H1 (cell line): Measurements from ENCODE around the gene IKZF1. TPM values are rescaled to one million over a fixed set of nuclear protein-coding genes. Genes with fewer than 3 reads are reported as not detected.

Experiments
- CTCF ChIA-PET: fragments of 300-600 bp; sonication (Branson Sonifier 250); formaldehyde crosslinking; loops from one replicate; lab custom pipeline; 2021; ENCODE audit not compliant: partially characterized antibody; lab: Charles Lee
- POLR2A ChIA-PET: fragments of 300-600 bp; sonication (Branson Sonifier 250); formaldehyde crosslinking; loops from one replicate; lab custom pipeline; 2021; ENCODE audit warnings: inconsistent platforms; ENCODE audit not compliant: partially characterized antibody; lab: Charles Lee
- DNase-seq, 2 experiments: peaks; one replicate each; pipeline versions ENCODE4 v3.0.0 to v3.0.0-alpha.2; 2010 to 2022; ENCODE audit warnings: low spot score in 2 of 2, low read depth in 1 of 2, mixed read lengths in 1 of 2
- FAIRE-seq: peaks from 2 replicates; lab custom pipeline; 2011; peaks lifted over from hg19 to GRCh38; lab: Jason Lieb, UNC
- H2AFZ ChIP-seq: 2 replicates; pipeline ENCODE4 v1.8.1; 2012; ENCODE audit warnings: low read length, inconsistent platforms
- H2AK5ac ChIP-seq: 2 replicates; pipeline ENCODE4 v1.6.1; 2013; ENCODE audit warnings: low read depth, low read length
- H2BK120ac ChIP-seq: replicated peaks from 2 replicates; pipeline ENCODE3; 2013; ENCODE audit warnings: low read depth, low read length, inconsistent platforms
- H2BK12ac ChIP-seq: 2 replicates; pipeline ENCODE4 v1.6.1; 2013; ENCODE audit warnings: low read depth, low read length
- H2BK15ac ChIP-seq: 2 replicates; pipeline ENCODE4 v1.6.1; 2013; ENCODE audit warnings: low read length
- H2BK20ac ChIP-seq: 2 replicates; pipeline ENCODE4 v1.6.1; 2013; ENCODE audit warnings: low read length
- H2BK5ac ChIP-seq: 2 replicates; pipeline ENCODE4 v1.6.1; 2013; ENCODE audit warnings: low read depth, low read length
- H3K14ac ChIP-seq: 2 replicates; pipeline ENCODE4 v1.6.1; 2013; ENCODE audit warnings: inconsistent platforms; ENCODE audit not compliant: insufficient read length
- H3K18ac ChIP-seq: 2 replicates; pipeline ENCODE4 v1.6.1; 2013; ENCODE audit warnings: low read length; ENCODE audit errors: extremely low read depth
- H3K23ac ChIP-seq: 2 replicates; pipeline ENCODE4 v1.6.1; 2013; ENCODE audit warnings: inconsistent platforms; ENCODE audit not compliant: insufficient read length
- H3K23me2 ChIP-seq: 2 replicates; pipeline ENCODE4 v1.6.1; 2013; ENCODE audit warnings: low read depth, low read length
- H3K27ac ChIP-seq: 2 replicates; pipeline ENCODE4 v1.6.1; 2011; ENCODE audit warnings: low read depth, low read length, inconsistent platforms
- H3K27me3 ChIP-seq, 4 experiments: replicated peaks in 1 of 4; 1 replicate in 1 of 4; 2 replicates in 3 of 4; pipeline versions ENCODE4 v1.6.1 to v1.8.1; 2011 to 2013; ENCODE audit warnings: low read length in 3 of 4, mild to moderate bottlenecking in 3 of 4, inconsistent platforms in 2 of 4, mixed read lengths in 2 of 4, moderate library complexity in 1 of 4; ENCODE audit not compliant: control insufficient read depth in 3 of 4, insufficient read depth in 3 of 4; ENCODE audit errors: extremely low read depth in 1 of 4
- H3K36me3 ChIP-seq, 4 experiments: 2 replicates each; pipeline versions ENCODE4 v1.6.1 to v1.8.1; 2011 to 2013; ENCODE audit warnings: mild to moderate bottlenecking in 4 of 4, low read length in 3 of 4, moderate library complexity in 2 of 4, control low read depth in 1 of 4, inconsistent platforms in 1 of 4; ENCODE audit not compliant: insufficient read depth in 4 of 4, control insufficient read depth in 2 of 4
- H3K4ac ChIP-seq: replicated peaks from 2 replicates; pipeline ENCODE3; 2013; ENCODE audit warnings: low read length, low read depth, mixed read lengths, inconsistent platforms; ENCODE audit not compliant: insufficient read length
- H3K4me1 ChIP-seq, 4 experiments: replicated peaks in 1 of 4; 1 replicate in 1 of 4; 2 replicates in 3 of 4; pipeline versions ENCODE4 v1.6.1 to v1.8.1; 2011 to 2013; ENCODE audit warnings: low read length in 3 of 4, inconsistent platforms in 2 of 4, mixed read lengths in 1 of 4; ENCODE audit not compliant: insufficient read depth in 4 of 4, control insufficient read depth in 3 of 4
- H3K4me2 ChIP-seq, 2 experiments: 2 replicates each; pipeline versions ENCODE4 v1.6.1 to v1.8.1; 2011 to 2013; ENCODE audit warnings: low read depth in 2 of 2, low read length in 2 of 2, control low read depth in 1 of 2, inconsistent platforms in 1 of 2, mild to moderate bottlenecking in 1 of 2; ENCODE audit not compliant: insufficient read depth in 1 of 2
- H3K4me3 ChIP-seq, 4 experiments: fragments of 200-600, 300-600 bp in 1 of 4; sonication (generic), shearing (Covaris generic), sonication (Bioruptor Twin) in 1 of 4; 2 replicates each; pipeline versions ENCODE4 v1.5.1 to v1.8.1; 2011 to 2016; ENCODE audit warnings: low read length in 4 of 4, low read depth in 3 of 4, control low read depth in 2 of 4, inconsistent platforms in 2 of 4, mild to moderate bottlenecking in 2 of 4, mixed read lengths in 1 of 4, moderate library complexity in 1 of 4; ENCODE audit not compliant: insufficient read depth in 2 of 4; ENCODE audit errors: extremely low read depth in 1 of 4
- H3K56ac ChIP-seq: replicated peaks from 2 replicates; pipeline ENCODE3; 2013; ENCODE audit warnings: low read depth, mild to moderate bottlenecking, mixed read lengths, low read length, inconsistent platforms; ENCODE audit not compliant: insufficient read length
- H3K79me1 ChIP-seq: 2 replicates; pipeline ENCODE4 v1.6.1; 2013; ENCODE audit warnings: low read depth, low read length, control low read depth
- H3K79me2 ChIP-seq, 2 experiments: 2 replicates each; pipeline versions ENCODE4 v1.6.1 to v1.8.1; 2012 to 2013; ENCODE audit warnings: low read length in 2 of 2, mild to moderate bottlenecking in 2 of 2, inconsistent platforms in 1 of 2; ENCODE audit not compliant: insufficient read depth in 2 of 2, control insufficient read depth in 1 of 2
- H3K9ac ChIP-seq, 4 experiments: replicated peaks in 1 of 4; 1 replicate in 1 of 4; 2 replicates in 3 of 4; pipeline versions ENCODE4 v1.6.1 to v1.8.1; 2011 to 2013; ENCODE audit warnings: low read depth in 3 of 4, low read length in 3 of 4, control low read depth in 2 of 4, mild to moderate bottlenecking in 2 of 4, moderate library complexity in 2 of 4, inconsistent platforms in 1 of 4; ENCODE audit errors: extremely low read depth in 1 of 4
- H3K9me3 ChIP-seq, 2 experiments: 2 replicates each; pipeline versions ENCODE4 v1.6.1 to v1.8.1; 2012 to 2013; ENCODE audit warnings: mild to moderate bottlenecking in 2 of 2, moderate library complexity in 2 of 2, control low read depth in 1 of 2, inconsistent platforms in 1 of 2, low read depth in 1 of 2, low read length in 1 of 2, mixed read lengths in 1 of 2; ENCODE audit not compliant: insufficient read depth in 2 of 2
- H4K20me1 ChIP-seq, 2 experiments: replicated peaks in 1 of 2; 2 replicates each; pipeline versions ENCODE3 to v1.8.1; 2011 to 2013; ENCODE audit warnings: inconsistent platforms in 2 of 2, low read length in 2 of 2, mild to moderate bottlenecking in 1 of 2; ENCODE audit not compliant: insufficient read depth in 2 of 2, control insufficient read depth in 1 of 2
- H4K5ac ChIP-seq: 2 replicates; pipeline ENCODE4 v1.6.1; 2013; ENCODE audit warnings: low read length, low read depth, mixed read lengths, inconsistent platforms; ENCODE audit not compliant: insufficient read length
- H4K8ac ChIP-seq: 2 replicates; pipeline ENCODE4 v1.8.0; 2013; ENCODE audit warnings: mild to moderate bottlenecking, moderate library complexity, low read length, inconsistent platforms; ENCODE audit not compliant: insufficient read depth; ENCODE audit errors: extremely low read depth
- H4K91ac ChIP-seq: replicated peaks from 2 replicates; pipeline ENCODE3; 2013; ENCODE audit warnings: low read length, mixed read lengths, inconsistent platforms; ENCODE audit not compliant: insufficient read length
- GTF2F1 ChIP-seq: IDR thresholded peaks from 2 replicates; pipeline ENCODE4 v1.6.1; 2012; ENCODE audit warnings: low read depth, low read length, improper control_type of control experiment, borderline replicate concordance
- JUND ChIP-seq: IDR thresholded peaks from 2 replicates; pipeline ENCODE4 v1.6.1; 2011; ENCODE audit warnings: mild to moderate bottlenecking, improper control_type of control experiment, low read length
- KDM5A ChIP-seq: fragments of 200-600 bp; IDR thresholded peaks from 2 replicates; pipeline ENCODE4 v1.7.1; 2012; ENCODE audit warnings: mild to moderate bottlenecking, low read length, inconsistent platforms, mixed read lengths
- MAFK ChIP-seq: IDR thresholded peaks from 2 replicates; pipeline ENCODE4 v1.6.1; 2012; ENCODE audit warnings: low read depth, mild to moderate bottlenecking, improper control_type of control experiment, low read length
- SAP30 ChIP-seq: fragments of 300-600 bp; sonication (generic); IDR thresholded peaks from 2 replicates; pipeline ENCODE4 v1.7.1; 2012; ENCODE audit warnings: low read length, moderate library complexity, mild to moderate bottlenecking, inconsistent platforms; ENCODE audit not compliant: insufficient read depth, insufficient replicate concordance
- SP4 ChIP-seq: IDR thresholded peaks from 2 replicates; pipeline ENCODE4 v1.6.1; 2012; ENCODE audit warnings: low read length, inconsistent platforms
- WGBS, 2 experiments: shearing (Covaris generic) in 1 of 2; methylation state at CpG; one replicate each; pipeline versions ENCODE4 v1.1.6 to v1.1.7; 2013 to 2015; ENCODE audit warnings: low lambda C conversion rate in 2 of 2, mixed read lengths in 2 of 2, inconsistent platforms in 1 of 2, low coverage in 1 of 2, missing lambda C conversion rate in 1 of 2; ENCODE audit not compliant: insufficient replicate concordance in 2 of 2, insufficient coverage in 1 of 2, insufficient read length in 1 of 2; ENCODE audit errors: extremely low coverage in 1 of 2, missing lambda C conversion rate in 1 of 2; 5-methylcytosine and 5-hydroxymethylcytosine counted together
- polyA plus RNA-seq, 7 experiments: library from polyadenylated mRNA; depleted of rRNA in 3 of 7; stranded (reverse) in 5 of 7; unstranded in 2 of 7; fragments of >200 nt in 5 of 7; fragments of 200-250 nt in 2 of 7; gene quantifications; 1 replicate in 5 of 7; 2 replicates in 1 of 7; 4 replicates in 1 of 7; pipeline versions ENCODE4 v1.2.1 to v1.2.3, GENCODE V29; 2011 to 2013; ENCODE audit warnings: missing spikeins in 2 of 7, mixed read lengths in 2 of 7
- total RNA-seq: library from RNA; stranded (reverse); fragmentation: NEBNext Ultra II Directional; extraction: Animal tissue kit (Norgen Biotek cat#: 25700); gene quantifications from 2 replicates; pipeline ENCODE4 v1.2.1, GENCODE V29; 2021
- TF ChIP-seq, protein P1 (sequence below): IDR thresholded peaks from 2 replicates; pipeline ENCODE4 v1.6.1; 2011; ENCODE audit warnings: low read depth, mild to moderate bottlenecking, low read length; ENCODE audit not compliant: insufficient read depth
- TF ChIP-seq, protein P2 (sequence below): IDR thresholded peaks from 2 replicates; pipeline ENCODE4 v1.6.1; 2012; ENCODE audit warnings: inconsistent platforms

IKZF1 gene
- total and polyA plus RNA-seq, 2 of the 8 experiments (the other 6 are each of a cell fraction or from before 2014, with no cell fraction given), result 0.74 to 1.5 TPM

DNA sequence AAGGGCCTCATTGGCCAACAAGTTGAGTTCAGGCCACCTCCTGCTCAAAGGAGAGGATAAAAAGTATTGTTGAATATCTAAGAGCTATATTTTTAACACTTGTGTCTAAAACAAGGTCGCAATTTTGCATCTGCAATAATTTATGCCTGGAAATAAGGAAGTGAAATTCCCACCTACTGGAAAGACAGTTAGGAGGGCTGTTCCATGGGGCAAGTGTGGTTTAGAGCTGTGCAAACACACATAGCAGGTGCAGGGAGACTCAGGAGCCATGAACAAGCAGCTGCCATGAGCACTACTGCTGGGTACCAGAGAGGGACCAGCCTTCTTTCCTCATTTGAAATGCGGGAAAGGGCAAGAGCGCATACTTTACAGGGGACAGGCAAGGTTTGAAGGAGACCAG is 35.5 kb upstream of the IKZF1 start:
- no peak overlapping the region for H2BK120ac ChIP-seq
- H3K14ac ChIP-seq, result no peak overlapping the region
- peaks cover 2% of the 10 kb centered on the region; the same call in 1 of the 2 replicates for H3K23me2 ChIP-seq
- DNase-seq (no peak), FAIRE-seq (no peak)
- H3K9ac ChIP-seq, result no peak overlapping the region
- no peak overlapping the region for H2BK12ac ChIP-seq
- no peak overlapping the region for H4K5ac ChIP-seq
- no peak overlapping the region for H4K91ac ChIP-seq
- no peak overlapping the region for H2BK5ac ChIP-seq
- 96% methylated on average over 3 of the region's 3 CpGs; no CpG with 5 or more reads in 1 of the 2 experiments for WGBS, 2 experiments
- H2BK20ac ChIP-seq, result 0 out of 2 replicates have a peak overlapping the region, but pooled peaks have one; percentile 61
- no peaks in the 10 kb centered on the region for H3K79me1 ChIP-seq
- H3K4me2 ChIP-seq, result no peak overlapping the region
- H3K4me3 ChIP-seq, result no peak overlapping the region
- H3K4me1 ChIP-seq, result peaks cover 0 to 5% (median 0%) of the 10 kb centered on the region in 4 experiments; a peak in 2 of 7 replicates
- no peak for TF ChIP-seq SP4
- no peak for TF ChIP-seq KDM5A
- no peak for TF ChIP-seq GTF2F1
- TF ChIP-seq SAP30, result no peak
- TF ChIP-seq JUND, result no peak
- TF ChIP-seq, protein P1, sequence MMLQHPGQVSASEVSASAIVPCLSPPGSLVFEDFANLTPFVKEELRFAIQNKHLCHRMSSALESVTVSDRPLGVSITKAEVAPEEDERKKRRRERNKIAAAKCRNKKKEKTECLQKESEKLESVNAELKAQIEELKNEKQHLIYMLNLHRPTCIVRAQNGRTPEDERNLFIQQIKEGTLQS, result no peak
- TF ChIP-seq, protein P2, sequence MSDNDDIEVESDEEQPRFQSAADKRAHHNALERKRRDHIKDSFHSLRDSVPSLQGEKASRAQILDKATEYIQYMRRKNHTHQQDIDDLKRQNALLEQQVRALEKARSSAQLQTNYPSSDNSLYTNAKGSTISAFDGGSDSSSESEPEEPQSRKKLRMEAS, result no peak
- TF ChIP-seq MAFK, result no peak
- no peak overlapping the region for H2BK15ac ChIP-seq
- H4K8ac ChIP-seq, result no peak overlapping the region
- H3K36me3 ChIP-seq, result no peaks in the 10 kb centered on the region
- H3K23ac ChIP-seq, result no peak overlapping the region
- H2AK5ac ChIP-seq, result no peak overlapping the region
- H3K27ac ChIP-seq, result no peak overlapping the region
- H3K18ac ChIP-seq, result no peak overlapping the region
- CTCF ChIA-PET, result interaction anchor here (0.9 to 1.6 kb wide), 2 partner anchors 109 to 113 kb away, joined by 3 to 5 read pairs; no protein-coding TSS in a partner anchor
- H2AFZ ChIP-seq, result no peak overlapping the region
- H3K56ac ChIP-seq, result no peak overlapping the region
- H4K20me1 ChIP-seq, result no peaks in the 10 kb centered on the region
- no peaks in the 10 kb centered on the region for H3K79me2 ChIP-seq
- no peaks in the 10 kb centered on the region for H3K27me3 ChIP-seq
- no peaks in the 10 kb centered on the region for H3K9me3 ChIP-seq
- H3K4ac ChIP-seq, result no peak overlapping the region
- POLR2A ChIA-PET, result no interaction called here
